HG02678 (cell line): Measurements from ENCODE around the gene SPTA1.
"Not testable (repeated sequence)": the region's sequence is repeated elsewhere in the genome, so short reads cannot be mapped to it uniquely, and the experiment has no call there.

Experiments
- ATAC-seq: cut with Tn5 transposase; IDR thresholded peaks from one replicate; pipeline ENCODE4 v1.9.1; 2021; ENCODE audit warnings: mild to moderate bottlenecking, moderate library complexity; ENCODE audit not compliant: unreplicated experiment

The SPTA1 gene

DNA sequence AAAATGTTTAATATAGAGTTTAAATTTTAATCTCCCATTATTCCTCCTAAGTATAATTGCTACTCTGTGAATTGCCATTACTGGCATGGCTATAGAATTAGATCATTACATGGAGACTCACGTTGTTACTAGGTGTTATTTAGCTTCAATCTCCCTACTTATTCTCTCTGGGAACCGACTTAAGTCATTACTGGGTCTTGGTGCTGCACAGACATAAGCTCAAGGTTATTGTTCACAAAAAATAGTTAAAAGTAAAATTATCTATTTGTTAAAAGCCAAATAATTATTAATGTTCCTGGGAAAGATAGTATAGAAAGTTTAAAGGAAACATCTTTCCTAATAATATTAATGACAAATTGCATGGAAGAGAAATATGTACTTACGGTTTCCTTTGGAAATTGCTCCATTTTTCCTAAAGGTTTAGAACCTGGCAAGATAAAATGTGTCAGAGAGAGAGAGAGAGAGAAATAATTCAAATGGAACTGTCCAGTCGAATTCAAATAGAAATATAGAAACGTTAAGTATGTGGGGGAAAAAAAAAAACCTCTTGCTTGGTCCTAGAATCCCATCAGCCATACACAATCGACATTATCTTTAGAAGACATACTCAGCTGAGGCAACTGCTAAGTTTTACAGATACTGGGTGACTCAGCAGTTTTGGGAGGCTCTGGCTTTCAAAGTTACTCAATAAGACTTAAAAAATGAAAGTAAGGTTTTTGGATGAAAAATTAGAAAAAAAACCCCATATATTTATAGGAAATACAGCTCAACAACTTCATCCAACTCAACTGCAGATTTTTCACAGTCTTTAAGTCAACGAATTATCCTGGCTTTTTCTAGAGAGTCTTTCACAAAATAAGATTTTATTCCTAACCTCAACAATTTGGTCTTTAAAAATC lies at the start of gene SPTA1:
TSS of gene SPTA1 (minus strand) at position 605 of the 899 bp plus-strand sequence. CDS start at position 407, 198 bp downstream.
- no peak for ATAC-seq

DNA sequence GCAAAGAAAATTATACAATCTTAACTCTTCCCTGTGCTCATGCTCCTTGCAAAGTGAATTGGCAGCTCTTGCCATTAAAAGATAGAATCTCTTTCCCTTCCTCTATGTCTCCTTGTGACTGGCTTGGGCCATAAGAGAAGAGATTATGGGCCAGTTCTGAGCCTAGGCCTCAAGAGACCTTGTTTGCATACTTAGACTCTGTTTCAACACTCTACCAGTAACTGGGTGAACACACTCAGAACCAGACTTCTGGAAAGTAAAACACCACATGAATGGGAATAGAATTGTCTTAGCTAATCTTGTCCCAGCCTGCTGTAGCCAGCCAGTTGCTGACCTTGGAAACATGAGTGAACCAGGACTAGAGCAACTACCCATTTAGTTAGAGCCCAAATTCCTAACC lies 49.3 kb upstream of the SPTA1 start:
- no peak for ATAC-seq

DNA sequence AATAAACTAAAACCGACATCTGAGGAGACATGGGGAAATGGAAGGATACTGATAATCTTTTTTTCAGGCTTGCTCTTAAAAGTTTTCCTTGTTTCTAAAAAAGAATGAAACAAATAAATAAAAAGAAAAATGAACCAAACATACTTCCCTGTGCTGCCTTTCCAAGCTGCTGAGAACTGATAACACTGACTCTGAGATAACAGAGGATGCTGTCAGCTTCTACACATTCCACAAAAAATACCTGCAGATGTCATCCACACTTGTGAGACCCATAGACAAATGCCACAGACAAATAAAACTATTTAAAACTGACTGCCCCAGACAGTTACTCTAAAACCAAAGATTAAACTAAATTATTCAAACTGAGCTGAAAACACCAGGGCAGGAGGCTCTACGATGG lies 46.0 kb upstream of the SPTA1 start:
- ATAC-seq = no peak

DNA sequence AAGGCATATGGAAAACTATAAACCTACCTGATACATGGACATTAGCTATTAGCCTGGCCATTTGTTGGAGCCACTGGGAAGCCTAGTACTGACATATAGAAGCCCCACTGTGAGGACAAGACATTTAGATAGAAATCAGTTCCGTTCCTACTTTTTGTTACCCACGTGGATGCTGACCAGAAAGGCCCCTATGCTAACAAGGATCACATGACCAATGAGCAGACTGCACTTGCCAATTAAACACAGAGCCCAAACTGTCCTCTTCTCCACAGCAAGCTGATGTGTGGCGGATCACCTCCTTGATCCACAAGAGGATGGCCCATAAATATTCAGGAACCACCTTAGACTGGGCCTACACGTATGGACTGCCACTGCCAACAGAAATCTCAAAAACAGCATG lies 45.2 kb upstream of the SPTA1 start:
- ATAC-seq = no peak

DNA sequence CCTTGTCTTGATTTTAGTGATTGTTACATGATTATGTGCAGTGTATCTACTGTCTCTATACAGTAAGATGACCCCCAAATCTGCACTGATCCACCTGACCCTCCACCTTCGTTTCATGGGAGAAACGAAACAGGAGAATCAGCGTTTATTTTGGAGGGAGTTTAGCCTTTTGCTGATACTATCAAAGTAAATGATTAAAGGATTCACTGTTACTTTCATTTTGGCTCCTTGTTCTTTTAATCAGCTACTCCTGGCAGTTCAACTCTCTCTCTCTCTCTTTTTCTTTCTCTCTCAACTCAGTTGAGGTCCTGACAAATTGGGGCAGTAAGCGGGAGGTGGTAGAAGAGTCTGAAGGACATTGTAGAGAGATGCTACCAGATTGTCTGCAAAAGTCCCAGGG lies 43.9 kb upstream of the SPTA1 start:
- ATAC-seq = no peak

DNA sequence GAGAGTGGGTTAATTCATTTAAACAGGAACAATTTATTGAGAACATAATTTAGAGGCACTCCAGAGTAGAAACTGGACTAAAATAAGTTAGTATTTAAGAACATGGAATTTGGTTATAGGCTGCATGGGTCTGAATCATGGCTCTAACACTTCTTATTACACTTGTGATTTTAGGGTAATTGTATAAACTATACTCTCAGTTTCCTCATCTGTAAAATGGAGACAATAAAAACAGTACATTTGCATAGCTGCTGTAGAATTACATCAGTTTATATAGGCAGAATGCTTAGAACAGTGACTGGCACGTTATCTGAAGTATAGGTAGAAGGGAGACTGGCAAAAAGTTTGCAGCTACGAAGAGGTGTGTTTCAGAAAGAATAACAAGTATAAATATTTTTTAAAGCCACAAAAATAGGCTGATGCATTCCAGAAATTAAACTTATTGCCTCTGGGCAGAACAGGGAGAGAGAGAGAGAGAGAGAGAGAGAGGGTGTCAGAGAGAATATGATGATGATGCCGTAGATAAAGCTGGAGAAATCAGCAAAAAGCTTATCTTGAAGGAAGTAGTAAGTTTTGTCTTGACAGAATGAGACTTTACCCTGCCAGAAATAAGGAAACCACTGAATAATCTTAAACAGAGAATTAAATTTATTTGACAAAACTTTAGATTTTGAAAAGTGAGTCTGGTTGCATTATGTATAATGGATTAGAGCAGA lies 42.2 kb upstream of the SPTA1 start:
- no peak for ATAC-seq

DNA sequence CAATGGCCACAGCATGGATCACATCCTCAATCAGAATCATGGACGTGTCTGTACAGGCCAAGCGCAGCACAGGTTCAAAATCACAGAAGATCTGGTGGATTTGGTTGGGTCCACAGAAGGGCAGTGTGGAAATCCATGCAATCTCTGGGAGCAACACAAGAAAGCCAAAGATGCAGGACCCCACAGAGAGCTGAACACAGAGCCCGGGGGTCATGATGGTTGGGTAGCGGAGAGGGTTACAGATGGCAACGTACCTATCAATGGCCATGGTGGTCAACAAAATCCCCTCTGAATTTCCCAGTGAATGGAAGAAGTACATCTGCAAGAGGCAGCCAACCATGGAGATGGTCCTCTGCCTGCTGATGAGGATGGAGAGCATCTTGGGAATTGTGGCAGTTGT lies 37.9 kb upstream of the SPTA1 start:
- ATAC-seq = no peak

DNA sequence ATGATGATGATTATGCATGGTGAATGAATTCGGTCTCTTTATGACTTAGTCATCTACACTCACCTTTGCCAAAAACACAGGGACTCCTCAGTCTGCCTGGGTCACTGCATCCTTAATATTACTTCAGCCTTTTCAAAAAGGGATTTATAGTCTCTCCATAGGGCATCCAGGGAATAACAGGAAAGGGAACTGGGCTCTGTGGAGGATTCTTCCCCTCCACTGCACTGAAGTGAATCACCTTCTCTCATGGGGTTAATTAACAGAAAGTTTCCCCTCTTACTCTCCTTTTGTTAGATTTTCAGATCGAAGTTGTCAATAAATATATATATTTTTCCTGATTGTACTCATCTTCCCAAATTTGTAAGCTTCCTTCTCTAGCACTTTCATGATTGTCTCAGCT lies 34.1 kb upstream of the SPTA1 start, which contains the start of gene OR6K3:
TSS of gene OR6K3 (minus strand) at position 101 of the 400 bp plus-strand sequence. CDS start 2,605 bp downstream, outside the sequence.
- ATAC-seq = no peak

DNA sequence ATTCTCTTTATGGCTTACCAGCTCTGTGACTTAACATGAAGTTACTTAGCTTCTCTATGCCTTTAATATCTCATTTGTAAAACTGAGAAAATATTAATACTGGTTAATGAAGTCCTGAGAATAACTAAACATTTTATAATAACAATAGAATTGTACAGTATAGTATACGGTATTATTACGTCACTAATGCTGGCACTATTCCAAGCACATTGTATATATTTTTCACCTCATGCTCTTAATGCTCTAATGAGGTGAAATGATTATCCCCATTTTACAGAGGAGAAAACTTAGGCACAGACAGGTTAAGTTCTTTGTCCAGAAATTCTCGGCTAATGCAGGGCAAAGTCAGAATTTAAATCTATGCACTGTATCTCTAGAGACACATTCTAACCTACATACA lies 33.1 kb upstream of the SPTA1 start:
- no peak for ATAC-seq

DNA sequence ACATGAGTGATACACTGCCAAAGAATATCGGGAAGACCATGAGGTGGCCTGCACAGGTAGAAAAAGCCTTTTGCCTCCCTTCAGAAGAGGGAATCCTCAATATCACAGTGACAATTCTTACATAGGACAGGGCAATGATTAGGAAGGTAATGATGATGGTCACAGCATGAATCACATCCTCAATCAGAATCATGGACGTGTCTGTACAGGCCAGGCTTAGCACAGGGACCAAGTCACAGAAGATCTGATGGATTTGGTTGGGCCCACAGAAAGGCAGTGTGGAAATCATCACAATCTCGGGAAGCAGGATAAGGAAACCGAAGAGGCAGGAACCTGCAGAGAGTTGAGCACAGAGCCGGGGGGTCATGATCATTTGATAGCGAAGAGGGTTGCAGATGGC lies 30.8 kb upstream of the SPTA1 start:
- ATAC-seq = no peak

DNA sequence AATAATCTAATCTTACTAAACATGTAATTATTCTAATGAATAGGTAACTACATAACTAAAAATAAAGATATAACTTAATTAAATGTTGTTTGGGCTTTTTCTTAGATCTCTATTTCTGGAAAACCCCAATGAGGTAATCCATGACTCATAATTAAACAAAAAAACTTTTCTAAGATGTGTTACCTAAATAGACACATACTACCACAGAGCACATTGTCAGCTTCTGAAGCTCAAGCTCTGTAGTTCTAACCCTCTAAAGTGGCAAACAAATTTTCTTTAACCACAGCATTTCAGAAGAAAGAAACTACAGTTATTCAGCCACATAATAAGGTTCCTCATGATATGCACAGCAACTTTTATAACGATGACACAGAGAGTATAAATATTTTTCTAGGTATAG lies 29.8 kb upstream of the SPTA1 start:
- no peak for ATAC-seq

DNA sequence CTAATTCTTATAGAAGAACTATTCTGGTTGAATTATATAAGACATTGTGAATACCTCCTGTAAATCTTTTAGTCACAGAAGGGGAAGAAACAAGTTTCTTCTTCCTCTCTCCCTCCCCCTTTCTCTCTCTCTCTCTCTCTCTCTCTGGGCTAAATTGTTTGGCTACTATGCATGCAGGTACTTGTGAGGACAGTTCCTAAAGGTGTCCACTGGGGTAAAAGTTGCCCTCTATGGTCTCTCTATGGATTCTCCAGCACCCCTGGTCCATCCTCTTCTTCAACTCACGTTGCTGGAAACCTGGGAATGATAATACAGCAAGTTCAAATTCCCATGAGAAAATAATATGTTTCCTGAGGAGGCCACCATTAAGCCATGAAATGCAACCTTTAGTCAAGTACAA lies 28.2 kb upstream of the SPTA1 start:
- ATAC-seq = no peak

DNA sequence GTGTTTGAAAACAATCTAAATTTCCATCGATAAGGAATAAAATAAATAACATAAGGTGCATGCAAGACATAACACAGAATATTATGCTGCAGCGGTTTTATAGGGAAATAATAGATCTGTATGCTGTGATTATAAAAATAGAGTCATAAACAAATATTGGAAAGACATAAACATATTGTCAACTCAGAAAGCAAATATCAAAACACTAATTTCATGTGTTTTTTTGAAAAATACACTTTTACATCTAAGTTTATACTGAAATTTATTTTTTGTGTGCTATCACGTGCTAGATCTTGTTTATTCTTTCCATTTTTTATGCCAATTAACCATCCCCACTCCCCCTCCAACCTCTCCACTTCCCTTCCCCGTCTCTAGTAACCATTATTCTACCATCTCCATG lies 24.6 kb upstream of the SPTA1 start:
- no peak for ATAC-seq

DNA sequence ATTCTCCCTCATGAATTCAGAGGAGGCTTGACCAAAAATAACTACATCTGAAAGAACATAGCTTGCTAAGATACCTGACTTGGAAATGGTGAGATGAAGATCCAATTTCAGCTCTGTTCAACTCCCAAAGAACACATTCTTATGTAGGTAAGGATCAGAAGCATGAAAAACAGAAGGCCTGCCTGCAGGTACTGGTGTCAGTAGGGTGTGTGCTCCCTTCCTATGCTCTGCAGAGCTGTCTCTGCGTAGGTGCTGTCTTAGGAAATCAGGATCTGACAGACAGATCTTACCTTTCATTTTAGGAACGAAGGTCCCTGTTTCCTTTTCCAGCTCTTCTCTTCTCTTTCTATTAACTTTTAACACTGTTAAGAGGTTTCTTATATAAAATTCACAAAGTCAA lies 19.6 kb upstream of the SPTA1 start:
- no peak for ATAC-seq

DNA sequence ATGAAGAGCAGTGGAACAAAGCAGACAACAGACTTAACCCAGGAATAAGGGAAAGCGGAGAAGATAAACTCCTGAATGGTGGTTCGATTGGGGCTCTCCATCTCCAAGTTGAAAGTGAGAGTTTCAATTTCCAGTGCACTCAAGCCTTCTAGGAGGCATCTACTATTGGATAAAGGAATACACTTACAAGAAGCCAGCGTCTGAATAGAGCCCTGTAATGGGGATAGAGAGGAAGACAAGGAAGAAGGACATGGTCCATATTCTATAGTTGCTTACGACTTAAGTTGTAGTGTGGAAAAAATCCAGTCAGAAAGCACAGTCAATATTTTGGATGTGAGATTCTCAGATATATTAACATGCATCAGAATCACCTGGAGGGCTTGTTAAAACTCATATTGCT lies 14.0 kb upstream of the SPTA1 start, which contains the start of gene OR6K2:
TSS of gene OR6K2 (minus strand) at position 101 of the 400 bp plus-strand sequence. CDS start at position 101, 0 bp downstream.
- no peak for ATAC-seq

DNA sequence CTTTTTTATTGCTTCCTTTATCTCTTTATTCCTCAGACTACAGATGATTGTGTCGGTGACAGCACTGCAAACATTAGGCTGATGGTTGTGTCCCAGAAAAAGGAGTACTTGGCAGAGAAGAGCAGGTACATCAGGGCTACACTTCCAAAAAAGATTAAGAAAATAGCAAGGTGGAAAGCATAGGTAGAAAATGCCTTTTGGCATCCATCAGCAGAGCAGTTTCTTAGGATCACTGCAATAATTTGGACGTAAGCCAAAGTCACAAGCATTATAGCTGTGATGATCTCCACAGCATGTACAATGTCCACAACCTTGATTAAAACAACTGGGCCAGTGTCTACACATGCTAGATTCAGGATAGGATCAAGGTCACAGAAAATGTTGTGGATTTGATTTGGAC lies 8.1 kb upstream of the SPTA1 start:
- no peak for ATAC-seq

DNA sequence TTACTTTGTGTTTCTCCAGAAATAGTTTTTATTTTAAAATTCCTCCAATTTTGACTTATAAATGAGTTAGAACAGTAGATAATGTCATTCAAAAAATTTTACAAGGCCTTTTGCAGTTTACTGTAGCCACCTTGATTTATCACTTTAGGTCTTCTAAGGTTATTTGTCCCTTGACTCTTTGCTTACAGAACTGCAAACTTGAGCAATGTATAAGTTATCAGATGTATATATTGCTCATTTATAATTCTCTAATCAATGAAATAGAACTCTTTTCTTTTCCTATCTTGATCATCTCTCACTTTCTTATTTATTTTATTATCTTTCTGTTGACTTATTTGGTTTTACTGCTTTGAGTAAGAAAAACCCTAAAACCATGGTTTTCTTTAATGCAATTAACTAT lies 5.8 kb upstream of the SPTA1 start:
- ATAC-seq = no peak

DNA sequence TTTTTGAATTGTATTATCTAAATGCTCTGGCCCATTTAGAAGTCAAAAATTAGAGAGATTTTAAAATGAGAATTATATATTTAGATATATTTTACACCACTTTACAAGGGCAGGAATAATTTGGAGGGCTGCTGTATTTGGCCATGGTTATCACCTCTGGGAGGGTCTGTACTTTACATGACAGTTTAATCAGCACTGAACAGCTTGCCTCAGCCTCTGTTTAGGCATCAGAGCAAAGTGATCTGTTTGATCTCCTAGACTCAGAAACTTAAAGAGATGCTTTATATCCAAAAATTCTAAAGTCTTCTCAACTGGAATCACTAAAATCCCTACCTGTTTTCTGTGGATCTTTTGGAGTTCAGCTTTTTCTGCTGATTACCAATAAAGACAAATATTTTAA lies 5.4 kb upstream of the SPTA1 start:
- no peak for ATAC-seq

DNA sequence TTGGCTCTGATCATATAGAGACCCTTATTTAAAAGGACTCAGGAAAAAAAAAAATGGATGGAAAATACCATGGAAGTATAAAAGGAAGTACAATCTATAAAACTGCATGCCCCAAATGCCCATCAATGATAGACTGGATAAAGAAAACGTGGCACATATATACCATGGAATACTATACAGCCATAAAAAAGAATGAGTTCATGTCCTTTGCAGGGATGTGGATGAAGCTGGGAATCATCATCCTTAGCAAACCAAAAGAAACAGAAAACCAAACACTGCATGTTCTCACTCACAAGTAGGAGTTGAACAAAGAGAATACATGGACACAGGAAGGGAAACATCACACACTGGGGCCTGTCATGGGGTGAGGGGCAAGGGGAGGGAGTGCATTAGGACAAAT lies 4.6 kb upstream of the SPTA1 start:
- ATAC-seq = not testable (repeated sequence)

DNA sequence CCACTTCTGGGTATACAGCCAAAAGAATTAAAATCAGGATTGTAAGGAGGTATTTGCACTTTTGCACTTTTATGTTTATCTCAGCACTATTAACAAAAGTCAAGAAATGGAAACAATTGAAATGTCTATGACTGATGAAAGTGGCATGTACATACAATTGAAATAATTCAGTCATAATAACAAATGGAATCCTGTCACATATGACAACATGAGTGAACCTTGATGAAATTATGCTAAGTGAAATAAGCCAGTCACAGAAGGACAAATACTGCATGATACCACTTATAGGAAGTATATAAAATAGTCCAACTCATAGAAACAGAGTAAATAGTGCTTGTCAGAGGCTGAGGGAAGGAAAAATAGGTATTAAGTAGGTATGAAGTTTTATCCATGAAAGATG lies 3.4 kb upstream of the SPTA1 start:
- no peak for ATAC-seq

DNA sequence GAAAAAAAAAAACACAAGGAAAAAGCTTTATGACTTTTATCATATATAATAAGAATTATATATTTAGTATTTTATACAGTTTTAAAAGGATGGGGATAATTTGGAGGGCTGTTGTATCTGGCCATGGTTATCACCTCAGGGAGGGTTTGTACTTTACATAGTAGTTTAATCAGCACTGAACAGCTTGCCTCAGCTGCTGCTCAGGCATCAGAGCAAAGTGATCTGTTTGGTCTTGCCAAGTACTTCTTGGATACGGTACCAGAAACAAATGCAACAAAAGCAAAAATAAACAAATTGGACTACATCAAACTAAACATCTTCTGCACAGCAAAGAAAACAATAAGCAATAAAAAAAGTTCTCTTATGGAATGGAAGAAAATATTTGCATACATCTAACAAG lies 2.6 kb upstream of the SPTA1 start:
- no peak for ATAC-seq

DNA sequence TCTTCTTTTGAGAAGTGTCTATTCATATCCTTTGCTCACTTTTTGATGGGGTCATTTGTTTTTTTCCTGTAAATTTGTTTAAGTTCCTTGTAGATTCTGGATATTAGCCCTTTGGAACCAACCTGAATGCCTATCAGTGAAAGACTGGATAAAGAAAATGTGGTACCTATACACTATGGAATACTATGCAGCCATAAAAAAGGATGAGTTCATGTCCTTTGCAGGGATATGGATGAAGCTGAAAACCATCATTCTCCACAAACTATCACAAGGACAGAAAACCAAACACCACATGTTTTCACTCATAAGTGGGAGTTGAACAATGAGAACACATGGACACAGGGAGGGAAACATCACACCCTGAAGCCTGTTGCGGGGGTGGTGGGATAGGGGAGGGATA lies 1.8 kb upstream of the SPTA1 start:
- ATAC-seq = not testable (repeated sequence)
